ENCODE measurements around the gene UTP25. TPM values are rescaled to one million over a fixed set of nuclear protein-coding genes. Genes with fewer than 3 reads are reported as not detected.

The UTP25 gene
- total and polyA plus RNA-seq, 12 donors, result 2.2 to 11.6 (median 7.8) TPM

DNA sequence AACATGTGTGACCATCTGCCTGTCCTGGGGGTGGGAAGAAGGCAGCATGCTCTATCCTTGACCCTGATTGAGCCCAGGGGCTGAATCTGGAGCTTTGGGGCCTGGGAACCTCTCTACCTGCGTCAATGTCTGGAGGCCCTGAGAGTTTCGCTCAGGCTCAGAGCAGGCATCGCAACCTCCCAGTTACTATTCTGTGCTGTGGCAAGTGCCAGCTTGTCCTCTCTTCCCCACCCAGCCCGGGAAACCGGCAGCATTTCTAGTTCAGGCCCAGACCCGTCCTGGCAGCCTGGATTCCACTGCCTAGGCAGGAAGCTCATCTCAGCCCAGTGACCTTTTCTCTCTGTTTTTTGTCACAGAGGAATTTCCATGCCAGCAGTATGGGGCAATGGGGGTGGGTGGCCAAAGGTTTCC lies 11.8 kb upstream of the UTP25 start:
- intact Hi-C loops (cut with DNase I), result no loop called here
- no peaks in the 10 kb centered on the region for H3K4me1 ChIP-seq (replicated peaks in 1 of 2)
- no peak for TF ChIP-seq POLR2A (IDR thresholded peaks at IDR 0.05)
- TF ChIP-seq, protein P1, sequence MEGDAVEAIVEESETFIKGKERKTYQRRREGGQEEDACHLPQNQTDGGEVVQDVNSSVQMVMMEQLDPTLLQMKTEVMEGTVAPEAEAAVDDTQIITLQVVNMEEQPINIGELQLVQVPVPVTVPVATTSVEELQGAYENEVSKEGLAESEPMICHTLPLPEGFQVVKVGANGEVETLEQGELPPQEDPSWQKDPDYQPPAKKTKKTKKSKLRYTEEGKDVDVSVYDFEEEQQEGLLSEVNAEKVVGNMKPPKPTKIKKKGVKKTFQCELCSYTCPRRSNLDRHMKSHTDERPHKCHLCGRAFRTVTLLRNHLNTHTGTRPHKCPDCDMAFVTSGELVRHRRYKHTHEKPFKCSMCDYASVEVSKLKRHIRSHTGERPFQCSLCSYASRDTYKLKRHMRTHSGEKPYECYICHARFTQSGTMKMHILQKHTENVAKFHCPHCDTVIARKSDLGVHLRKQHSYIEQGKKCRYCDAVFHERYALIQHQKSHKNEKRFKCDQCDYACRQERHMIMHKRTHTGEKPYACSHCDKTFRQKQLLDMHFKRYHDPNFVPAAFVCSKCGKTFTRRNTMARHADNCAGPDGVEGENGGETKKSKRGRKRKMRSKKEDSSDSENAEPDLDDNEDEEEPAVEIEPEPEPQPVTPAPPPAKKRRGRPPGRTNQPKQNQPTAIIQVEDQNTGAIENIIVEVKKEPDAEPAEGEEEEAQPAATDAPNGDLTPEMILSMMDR (IDR thresholded peaks at IDR 0.05), result no peak

DNA sequence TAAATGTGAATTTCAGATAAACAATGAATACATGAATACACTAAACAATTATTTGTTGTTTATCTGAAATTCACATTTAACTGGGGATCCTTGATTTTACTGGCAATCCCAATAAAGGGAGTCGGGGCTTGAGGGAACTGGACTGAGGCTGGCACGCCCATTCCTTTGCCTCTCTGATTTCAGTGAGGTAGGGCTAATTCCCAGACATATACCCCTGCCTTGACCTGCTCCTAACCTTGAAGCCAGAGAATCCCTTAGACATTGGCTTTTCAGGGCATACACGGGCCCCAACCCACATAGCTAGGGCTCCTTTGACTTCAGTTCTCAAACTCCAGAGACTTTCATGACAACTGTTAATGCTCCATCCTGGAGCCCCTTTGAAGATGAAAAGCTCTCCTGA lies 10.8 kb upstream of the UTP25 start:
- no peaks in the 10 kb centered on the region for H3K36me3 ChIP-seq (replicated peaks in 1 of 2)
- no peaks in the 10 kb centered on the region for H3K27me3 ChIP-seq
- intact Hi-C loops (cut with DNase I), result no loop called here
- WGBS, 4 donors, result 61 to 94% (median 72%) methylated on average over 3 of the region's 3 CpGs
- no peak for DNase-seq
- TF ChIP-seq, protein P1 (IDR thresholded peaks at IDR 0.05), result no peak
- TF ChIP-seq POLR2A (IDR thresholded peaks at IDR 0.05), result no peak
- H3K4me3 ChIP-seq, result no peak overlapping the region
- no peak overlapping the region for H3K27ac ChIP-seq
- no peaks in the 10 kb centered on the region for H3K9me3 ChIP-seq (replicated peaks in 1 of 3)
- H3K4me1 ChIP-seq (replicated peaks in 1 of 2), result no peaks in the 10 kb centered on the region

More for the DNA sequence above, 11.8 kb upstream of the UTP25 start:
- 61 to 87% (median 73%) methylated on average over 3 to 6 of the region's 6 CpGs for WGBS, 4 donors
- Histone ChIP-seq H3K4me3 (no peak overlapping the region), H3K36me3 (replicated peaks in 1 of 2) (no peaks in the 10 kb centered on the region), H3K27ac (no peak overlapping the region), H3K27me3 (no peaks in the 10 kb centered on the region), H3K9me3 (replicated peaks in 1 of 3) (no peaks in the 10 kb centered on the region)
- DNase-seq, result no peak

DNA sequence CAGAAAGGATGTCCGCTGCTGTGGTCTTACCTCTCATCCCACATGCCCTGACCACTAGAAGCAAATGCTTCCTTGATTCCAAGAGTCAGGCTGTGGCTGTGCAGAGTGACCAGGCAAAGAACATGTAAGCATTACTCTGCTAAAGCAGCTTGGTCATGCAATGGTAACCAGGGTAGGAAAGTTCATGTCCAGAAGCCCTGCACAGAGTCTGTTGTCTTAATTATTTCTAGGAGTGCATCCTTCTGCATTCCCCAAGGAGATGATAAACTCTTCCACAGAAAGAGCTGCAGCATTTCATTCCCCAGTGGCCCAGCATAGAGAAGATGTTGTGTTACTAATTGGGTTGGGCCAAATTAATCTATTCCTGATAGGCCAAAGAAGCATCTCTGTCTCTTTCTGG lies 10.1 kb upstream of the UTP25 start:
- intact Hi-C loops (cut with DNase I), result no loop called here
- Histone ChIP-seq H3K27me3 (no peaks in the 10 kb centered on the region), H3K4me1 (replicated peaks in 1 of 2) (peaks cover 0 to 2% of the 10 kb centered on the region in 2 donors), H3K36me3 (replicated peaks in 1 of 2) (no peaks in the 10 kb centered on the region), H3K27ac (no peak overlapping the region), H3K4me3 (no peak overlapping the region), H3K9me3 (replicated peaks in 1 of 3) (no peaks in the 10 kb centered on the region)
- whole genome bisulfite sequencing, 4 donors, result 79 to 100% (median 96%) methylated on average over 1 of the region's 1 CpG
- no peak for DNase-seq
- no peak for TF ChIP-seq POLR2A (IDR thresholded peaks at IDR 0.05)
- TF ChIP-seq, protein P1 (IDR thresholded peaks at IDR 0.05), result no peak

DNA sequence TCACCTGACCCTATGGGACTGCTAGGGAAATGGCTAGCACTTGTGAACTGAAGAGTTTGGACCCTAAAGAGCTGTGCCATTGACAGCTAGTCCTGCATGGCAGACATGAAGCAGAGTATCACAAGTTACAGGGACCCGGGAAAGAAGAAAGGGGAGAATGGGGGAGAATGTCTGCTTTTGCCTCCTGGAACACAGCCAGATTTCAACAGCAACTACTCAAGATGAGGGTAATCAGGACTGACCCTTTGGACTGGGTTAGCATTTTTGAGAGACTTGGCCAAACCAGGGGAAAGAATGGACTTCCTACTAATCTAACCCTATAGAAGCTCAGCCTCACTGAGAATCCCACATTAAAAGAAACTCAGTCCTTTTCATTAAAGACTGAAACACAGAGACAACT lies 8.7 kb upstream of the UTP25 start:
- Histone ChIP-seq H3K36me3 (replicated peaks in 1 of 2) (no peaks in the 10 kb centered on the region), H3K4me1 (replicated peaks in 1 of 2) (peaks cover 0 to 5% of the 10 kb centered on the region in 2 donors), H3K9me3 (replicated peaks in 1 of 3) (no peaks in the 10 kb centered on the region), H3K27ac (no peak overlapping the region), H3K27me3 (no peaks in the 10 kb centered on the region), H3K4me3 (no peak overlapping the region)
- TF ChIP-seq, protein P1 (IDR thresholded peaks at IDR 0.05), result no peak
- TF ChIP-seq POLR2A (IDR thresholded peaks at IDR 0.05), result no peak
- intact Hi-C loops (cut with DNase I), result no loop called here
- no peak for DNase-seq
- WGBS, 4 donors, result 39 to 73% (median 54%) methylated on average over 1 of the region's 1 CpG

Data from adrenal gland (tissue), 12 donors.